GM19238 (cell line): ENCODE data around the gene ABCA8.
"Not testable (repeated sequence)": the region's sequence is repeated elsewhere in the genome, so short reads cannot be mapped to it uniquely, and the experiment has no call there.

ENCODE experiments used
- DNase-seq: peaks from one replicate; pipeline ENCODE4 v3.0.0; 2011; ENCODE audit warnings: low spot score; ENCODE audit not compliant: insufficient read length

The ABCA8 gene

GRCh38 chr17:68824707-68825106, 130.5 kb downstream of the ABCA8 start:
- DNase-seq = no peak

DNA sequence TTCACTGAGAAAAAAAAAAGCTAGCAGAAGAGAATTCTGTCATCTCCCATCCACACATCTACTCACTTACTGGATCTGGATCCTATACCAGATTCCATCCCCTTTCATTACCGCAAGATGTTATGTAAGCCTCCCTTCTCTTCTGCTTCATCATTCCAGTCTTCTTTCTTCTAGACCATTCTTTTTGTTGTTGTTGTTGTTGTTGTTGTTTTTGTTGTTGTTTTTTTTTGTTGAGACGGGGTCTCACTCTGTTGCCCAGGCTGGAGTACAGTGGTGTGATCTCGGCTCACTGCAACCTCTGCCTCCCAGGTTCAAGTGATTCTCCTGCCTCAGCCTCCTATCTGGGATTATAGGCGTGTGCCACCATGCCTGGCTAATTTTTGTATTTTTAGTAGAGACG, 131.0 kb downstream of the ABCA8 start:
- DNase-seq = not testable (repeated sequence)

- no peak for DNase-seq
These were observed 132.4 kb downstream of the ABCA8 start for GRCh38 chr17:68822719-68823289.

DNA sequence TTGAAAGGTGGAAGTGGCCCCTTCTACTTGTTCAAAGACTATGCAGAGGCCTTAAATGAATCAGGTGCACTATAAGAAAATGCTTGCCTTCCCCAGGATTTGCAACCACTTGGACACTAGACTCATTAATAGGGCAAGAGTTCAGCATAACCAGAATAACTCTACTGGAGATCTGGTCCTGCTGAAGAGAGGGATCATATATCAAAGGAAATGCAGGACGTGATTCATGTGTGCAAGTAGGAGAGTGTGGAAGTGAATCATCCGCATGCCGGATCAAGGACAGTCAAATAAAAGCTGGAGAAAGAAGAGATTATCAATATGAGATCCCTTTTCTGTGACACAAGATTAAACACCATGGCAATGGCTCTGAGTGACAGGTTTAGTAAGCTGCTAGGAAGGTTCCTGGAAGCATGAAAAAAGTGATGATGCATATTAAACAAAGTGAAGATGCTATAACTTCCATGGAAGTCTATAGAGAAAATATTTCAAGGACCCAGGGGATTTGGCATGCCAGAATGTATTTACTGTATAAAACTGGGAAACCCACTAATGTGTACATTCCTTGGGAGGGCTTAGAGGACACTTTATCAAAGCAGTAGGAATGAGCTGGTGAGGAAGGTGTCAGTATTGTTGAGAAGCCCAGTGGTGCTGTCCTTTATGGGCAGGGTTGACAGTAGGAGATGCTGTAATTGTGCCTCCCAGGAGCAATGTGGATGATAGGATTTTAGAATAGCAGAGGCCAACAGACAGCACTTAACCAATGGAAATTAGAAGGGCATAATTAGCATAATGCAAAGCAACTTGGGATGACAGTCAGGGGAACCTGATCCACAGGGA, 133.1 kb downstream of the ABCA8 start:
- DNase-seq = no peak

DNA sequence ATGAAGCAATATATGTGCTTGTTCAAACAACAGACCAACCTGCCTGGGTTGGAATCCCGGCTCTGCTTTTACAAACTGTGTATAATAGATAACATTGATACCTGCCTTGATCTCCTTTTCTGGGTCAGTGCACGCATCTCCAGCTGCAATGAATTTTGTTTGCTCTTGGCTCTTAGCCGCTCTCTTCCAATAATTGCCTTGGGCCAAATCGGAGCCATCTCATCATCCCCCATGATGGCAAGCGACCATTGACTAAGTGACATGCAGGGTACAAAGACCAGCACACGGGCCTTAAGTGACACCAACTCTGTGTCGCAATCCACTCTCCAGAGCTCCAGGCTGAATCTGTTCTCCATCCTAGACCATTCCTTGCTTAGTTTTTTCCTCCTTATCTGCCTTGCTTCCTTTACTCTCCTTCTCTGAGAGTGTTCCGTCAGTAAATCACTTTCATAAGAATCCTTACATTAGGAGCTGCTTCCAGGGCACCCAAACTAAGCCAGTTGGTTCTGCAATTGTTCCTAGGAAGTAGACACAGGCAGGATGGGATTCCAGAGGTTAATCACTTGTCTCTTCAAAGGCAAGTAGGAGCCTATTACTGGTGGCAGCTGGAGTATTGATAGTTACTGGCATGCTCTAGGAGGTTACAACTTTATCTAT, 134.2 kb downstream of the ABCA8 start:
- no peak for DNase-seq

GRCh38 chr17:68820476-68820824, 134.7 kb downstream of the ABCA8 start:
- DNase-seq = no peak

DNA sequence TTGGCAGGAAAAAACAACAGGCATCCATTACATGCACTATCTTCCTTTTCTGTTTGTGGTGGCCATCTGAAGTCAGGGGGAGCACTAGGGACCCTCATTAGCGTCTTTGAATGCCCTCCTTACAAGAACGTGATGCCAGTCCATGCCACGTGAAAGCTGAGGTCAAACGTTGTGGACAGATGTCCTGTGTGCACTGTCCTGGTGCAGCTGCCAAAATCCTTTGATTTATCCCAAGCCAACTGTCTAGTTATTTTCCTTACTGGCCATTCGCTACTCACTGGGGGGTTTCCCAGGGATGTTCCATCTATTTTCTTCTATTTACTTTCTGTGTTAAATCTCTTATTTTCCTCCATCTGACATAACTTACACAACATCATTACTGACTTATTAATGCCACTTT, 135.7 kb downstream of the ABCA8 start:
- no peak for DNase-seq
